PFSK-1 (cell line): ENCODE data around the gene UNC5B.

Experiments
- FOXP2 ChIP-seq: optimal IDR thresholded peaks from 2 replicates; pipeline ENCODE3; 2011; ENCODE audit warnings: borderline replicate concordance, control low read depth, inconsistent platforms; ENCODE audit not compliant: insufficient read depth; ENCODE audit errors: extremely low read length, extremely low read depth
- POLR2AphosphoS5 ChIP-seq: IDR thresholded peaks from 2 replicates; pipeline ENCODE4 v1.6.1; 2012; ENCODE audit warnings: low read depth, mild to moderate bottlenecking, control low read depth, low read length, moderate library complexity
- REST ChIP-seq, 2 experiments: IDR thresholded peaks; 2 replicates each; pipeline versions ENCODE4 v1.6.1 to v1.8.0; 2011 to 2012; ENCODE audit warnings: low read depth in 2 of 2, low read length in 2 of 2, control low read depth in 1 of 2, inconsistent platforms in 1 of 2, mild to moderate bottlenecking in 1 of 2, moderate library complexity in 1 of 2; ENCODE audit not compliant: insufficient read depth in 1 of 2
- SIN3A ChIP-seq: IDR thresholded peaks from 2 replicates; pipeline ENCODE4 v1.6.1; 2012; ENCODE audit warnings: mild to moderate bottlenecking, low read length, moderate library complexity, borderline replicate concordance; ENCODE audit not compliant: insufficient read depth
- TAF1 ChIP-seq: IDR thresholded peaks from 2 replicates; pipeline ENCODE4 v1.6.1; 2012; ENCODE audit warnings: low read length, control low read depth, borderline replicate concordance; ENCODE audit not compliant: insufficient read depth

Gene UNC5B

GRCh38 chr10:71260622-71261325 lies 48.4 kb downstream of the UNC5B start:
- no peak for TF ChIP-seq REST (IDR thresholded peaks at IDR 0.05; ENCODE audit: insufficient read depth in 1 of 2, low read depth in 2 of 2, low read length in 2 of 2)
- no peak for TF ChIP-seq POLR2AphosphoS5
- no peak for TF ChIP-seq FOXP2
- TF ChIP-seq TAF1, result no peak
- TF ChIP-seq SIN3A, result no peak

- TF ChIP-seq POLR2AphosphoS5 (no peak), TAF1 (no peak), SIN3A (no peak), FOXP2 (no peak)
Measured at GRCh38 chr10:71262027-71262426, 49.7 kb downstream of the UNC5B start.

- TF ChIP-seq TAF1, result no peak
- TF ChIP-seq REST (IDR thresholded peaks at IDR 0.05; ENCODE audit: insufficient read depth in 1 of 2, low read depth in 2 of 2, low read length in 2 of 2), result no peak
- TF ChIP-seq FOXP2, result no peak
- no peak for TF ChIP-seq SIN3A
- no peak for TF ChIP-seq POLR2AphosphoS5
Measured at GRCh38 chr10:71262817-71263216, 50.4 kb downstream of the UNC5B start.

GRCh38 chr10:71263376-71263775 lies 51.0 kb downstream of the UNC5B start:
- TF ChIP-seq REST (IDR thresholded peaks at IDR 0.05; ENCODE audit: insufficient read depth in 1 of 2, low read depth in 2 of 2, low read length in 2 of 2), result no peak
- no peak for TF ChIP-seq TAF1
- TF ChIP-seq POLR2AphosphoS5, result no peak

GRCh38 chr10:71264345-71265200 lies 52.2 kb downstream of the UNC5B start:
- no peak for TF ChIP-seq POLR2AphosphoS5

GRCh38 chr10:71265201-71265575 lies 52.8 kb downstream of the UNC5B start:
- no peak for TF ChIP-seq SIN3A
- TF ChIP-seq POLR2AphosphoS5, result no peak
- no peak for TF ChIP-seq REST (IDR thresholded peaks at IDR 0.05; ENCODE audit: insufficient read depth in 1 of 2, low read depth in 2 of 2, low read length in 2 of 2)
- TF ChIP-seq TAF1, result no peak
- TF ChIP-seq FOXP2, result no peak
